ENCODE measurements around the gene CMSS1. TPM values are rescaled to one million over a fixed set of nuclear protein-coding genes. Genes with fewer than 3 reads are reported as not detected.
A peak's percentile ranks its signal among the peaks of the same experiment; 100 is the strongest.

The CMSS1 gene
- total and polyA plus RNA-seq, 2 of the 13 experiments (the other 11 are each of a cell fraction or from before 2014, with no cell fraction given) = 6.4 to 48.7 TPM

DNA sequence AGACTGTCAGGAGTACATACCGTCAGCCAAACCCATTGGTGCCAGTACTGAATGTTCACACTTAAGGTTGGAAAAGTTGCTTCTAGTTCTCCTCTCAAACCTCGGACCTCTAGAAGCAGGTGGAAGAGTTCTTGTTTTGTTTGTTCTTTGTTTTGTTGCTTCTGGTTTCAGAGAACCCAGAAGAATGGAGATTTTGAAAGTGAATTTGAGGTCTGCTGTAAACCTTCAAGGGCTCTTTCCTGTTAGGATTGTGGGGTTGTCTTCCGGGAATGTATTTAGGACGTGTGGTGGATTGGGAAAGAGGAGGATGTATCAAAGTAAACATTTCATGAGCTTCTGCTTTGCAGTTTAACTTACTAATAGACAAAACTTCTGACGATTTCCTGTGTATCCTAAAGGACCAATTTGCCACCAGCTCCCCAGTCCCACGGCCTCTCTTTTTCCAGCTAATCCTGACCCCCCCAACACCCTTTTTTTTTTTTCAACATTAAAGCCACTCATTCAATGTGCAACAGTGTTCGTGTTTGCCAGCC, 246.3 kb downstream of the CMSS1 start (continued):
- TF ChIP-seq ZNF569 (CRISPR knock-in tag; IDR thresholded peaks at IDR 0.05; ENCODE audit: borderline replicate concordance) = no peak
- no peak for TF ChIP-seq JDP2 (CRISPR knock-in tag; IDR thresholded peaks at IDR 0.05; ENCODE audit: borderline replicate concordance)
- TF ChIP-seq DPF2 (CRISPR knock-in tag; IDR thresholded peaks at IDR 0.05; ENCODE audit: borderline replicate concordance, low read depth) = no peak
- no peak for TF ChIP-seq ZFP82 (CRISPR knock-in tag; IDR thresholded peaks at IDR 0.05; ENCODE audit: borderline replicate concordance)
- no peak for TF ChIP-seq ZNF282 (IDR thresholded peaks at IDR 0.05; ENCODE audit: partially characterized antibody)
- no peak for TF ChIP-seq HNRNPL (IDR thresholded peaks at IDR 0.05; ENCODE audit: low read depth, low read length)
- TF ChIP-seq ZNF7 (CRISPR knock-in tag; IDR thresholded peaks at IDR 0.05) = no peak
- TF ChIP-seq, protein P1, sequence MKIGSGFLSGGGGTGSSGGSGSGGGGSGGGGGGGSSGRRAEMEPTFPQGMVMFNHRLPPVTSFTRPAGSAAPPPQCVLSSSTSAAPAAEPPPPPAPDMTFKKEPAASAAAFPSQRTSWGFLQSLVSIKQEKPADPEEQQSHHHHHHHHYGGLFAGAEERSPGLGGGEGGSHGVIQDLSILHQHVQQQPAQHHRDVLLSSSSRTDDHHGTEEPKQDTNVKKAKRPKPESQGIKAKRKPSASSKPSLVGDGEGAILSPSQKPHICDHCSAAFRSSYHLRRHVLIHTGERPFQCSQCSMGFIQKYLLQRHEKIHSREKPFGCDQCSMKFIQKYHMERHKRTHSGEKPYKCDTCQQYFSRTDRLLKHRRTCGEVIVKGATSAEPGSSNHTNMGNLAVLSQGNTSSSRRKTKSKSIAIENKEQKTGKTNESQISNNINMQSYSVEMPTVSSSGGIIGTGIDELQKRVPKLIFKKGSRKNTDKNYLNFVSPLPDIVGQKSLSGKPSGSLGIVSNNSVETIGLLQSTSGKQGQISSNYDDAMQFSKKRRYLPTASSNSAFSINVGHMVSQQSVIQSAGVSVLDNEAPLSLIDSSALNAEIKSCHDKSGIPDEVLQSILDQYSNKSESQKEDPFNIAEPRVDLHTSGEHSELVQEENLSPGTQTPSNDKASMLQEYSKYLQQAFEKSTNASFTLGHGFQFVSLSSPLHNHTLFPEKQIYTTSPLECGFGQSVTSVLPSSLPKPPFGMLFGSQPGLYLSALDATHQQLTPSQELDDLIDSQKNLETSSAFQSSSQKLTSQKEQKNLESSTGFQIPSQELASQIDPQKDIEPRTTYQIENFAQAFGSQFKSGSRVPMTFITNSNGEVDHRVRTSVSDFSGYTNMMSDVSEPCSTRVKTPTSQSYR (CRISPR knock-in tag; IDR thresholded peaks at IDR 0.05; ENCODE audit: borderline replicate concordance) = no peak; the same call in 1 of the 2 replicates
- TF ChIP-seq CBX5 (CRISPR knock-in tag; IDR thresholded peaks at IDR 0.05; ENCODE audit: borderline replicate concordance) = no peak
- TF ChIP-seq, protein P2, sequence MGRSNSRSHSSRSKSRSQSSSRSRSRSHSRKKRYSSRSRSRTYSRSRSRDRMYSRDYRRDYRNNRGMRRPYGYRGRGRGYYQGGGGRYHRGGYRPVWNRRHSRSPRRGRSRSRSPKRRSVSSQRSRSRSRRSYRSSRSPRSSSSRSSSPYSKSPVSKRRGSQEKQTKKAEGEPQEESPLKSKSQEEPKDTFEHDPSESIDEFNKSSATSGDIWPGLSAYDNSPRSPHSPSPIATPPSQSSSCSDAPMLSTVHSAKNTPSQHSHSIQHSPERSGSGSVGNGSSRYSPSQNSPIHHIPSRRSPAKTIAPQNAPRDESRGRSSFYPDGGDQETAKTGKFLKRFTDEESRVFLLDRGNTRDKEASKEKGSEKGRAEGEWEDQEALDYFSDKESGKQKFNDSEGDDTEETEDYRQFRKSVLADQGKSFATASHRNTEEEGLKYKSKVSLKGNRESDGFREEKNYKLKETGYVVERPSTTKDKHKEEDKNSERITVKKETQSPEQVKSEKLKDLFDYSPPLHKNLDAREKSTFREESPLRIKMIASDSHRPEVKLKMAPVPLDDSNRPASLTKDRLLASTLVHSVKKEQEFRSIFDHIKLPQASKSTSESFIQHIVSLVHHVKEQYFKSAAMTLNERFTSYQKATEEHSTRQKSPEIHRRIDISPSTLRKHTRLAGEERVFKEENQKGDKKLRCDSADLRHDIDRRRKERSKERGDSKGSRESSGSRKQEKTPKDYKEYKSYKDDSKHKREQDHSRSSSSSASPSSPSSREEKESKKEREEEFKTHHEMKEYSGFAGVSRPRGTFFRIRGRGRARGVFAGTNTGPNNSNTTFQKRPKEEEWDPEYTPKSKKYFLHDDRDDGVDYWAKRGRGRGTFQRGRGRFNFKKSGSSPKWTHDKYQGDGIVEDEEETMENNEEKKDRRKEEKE (IDR thresholded peaks at IDR 0.05) = no peak
- TF ChIP-seq, protein P3, sequence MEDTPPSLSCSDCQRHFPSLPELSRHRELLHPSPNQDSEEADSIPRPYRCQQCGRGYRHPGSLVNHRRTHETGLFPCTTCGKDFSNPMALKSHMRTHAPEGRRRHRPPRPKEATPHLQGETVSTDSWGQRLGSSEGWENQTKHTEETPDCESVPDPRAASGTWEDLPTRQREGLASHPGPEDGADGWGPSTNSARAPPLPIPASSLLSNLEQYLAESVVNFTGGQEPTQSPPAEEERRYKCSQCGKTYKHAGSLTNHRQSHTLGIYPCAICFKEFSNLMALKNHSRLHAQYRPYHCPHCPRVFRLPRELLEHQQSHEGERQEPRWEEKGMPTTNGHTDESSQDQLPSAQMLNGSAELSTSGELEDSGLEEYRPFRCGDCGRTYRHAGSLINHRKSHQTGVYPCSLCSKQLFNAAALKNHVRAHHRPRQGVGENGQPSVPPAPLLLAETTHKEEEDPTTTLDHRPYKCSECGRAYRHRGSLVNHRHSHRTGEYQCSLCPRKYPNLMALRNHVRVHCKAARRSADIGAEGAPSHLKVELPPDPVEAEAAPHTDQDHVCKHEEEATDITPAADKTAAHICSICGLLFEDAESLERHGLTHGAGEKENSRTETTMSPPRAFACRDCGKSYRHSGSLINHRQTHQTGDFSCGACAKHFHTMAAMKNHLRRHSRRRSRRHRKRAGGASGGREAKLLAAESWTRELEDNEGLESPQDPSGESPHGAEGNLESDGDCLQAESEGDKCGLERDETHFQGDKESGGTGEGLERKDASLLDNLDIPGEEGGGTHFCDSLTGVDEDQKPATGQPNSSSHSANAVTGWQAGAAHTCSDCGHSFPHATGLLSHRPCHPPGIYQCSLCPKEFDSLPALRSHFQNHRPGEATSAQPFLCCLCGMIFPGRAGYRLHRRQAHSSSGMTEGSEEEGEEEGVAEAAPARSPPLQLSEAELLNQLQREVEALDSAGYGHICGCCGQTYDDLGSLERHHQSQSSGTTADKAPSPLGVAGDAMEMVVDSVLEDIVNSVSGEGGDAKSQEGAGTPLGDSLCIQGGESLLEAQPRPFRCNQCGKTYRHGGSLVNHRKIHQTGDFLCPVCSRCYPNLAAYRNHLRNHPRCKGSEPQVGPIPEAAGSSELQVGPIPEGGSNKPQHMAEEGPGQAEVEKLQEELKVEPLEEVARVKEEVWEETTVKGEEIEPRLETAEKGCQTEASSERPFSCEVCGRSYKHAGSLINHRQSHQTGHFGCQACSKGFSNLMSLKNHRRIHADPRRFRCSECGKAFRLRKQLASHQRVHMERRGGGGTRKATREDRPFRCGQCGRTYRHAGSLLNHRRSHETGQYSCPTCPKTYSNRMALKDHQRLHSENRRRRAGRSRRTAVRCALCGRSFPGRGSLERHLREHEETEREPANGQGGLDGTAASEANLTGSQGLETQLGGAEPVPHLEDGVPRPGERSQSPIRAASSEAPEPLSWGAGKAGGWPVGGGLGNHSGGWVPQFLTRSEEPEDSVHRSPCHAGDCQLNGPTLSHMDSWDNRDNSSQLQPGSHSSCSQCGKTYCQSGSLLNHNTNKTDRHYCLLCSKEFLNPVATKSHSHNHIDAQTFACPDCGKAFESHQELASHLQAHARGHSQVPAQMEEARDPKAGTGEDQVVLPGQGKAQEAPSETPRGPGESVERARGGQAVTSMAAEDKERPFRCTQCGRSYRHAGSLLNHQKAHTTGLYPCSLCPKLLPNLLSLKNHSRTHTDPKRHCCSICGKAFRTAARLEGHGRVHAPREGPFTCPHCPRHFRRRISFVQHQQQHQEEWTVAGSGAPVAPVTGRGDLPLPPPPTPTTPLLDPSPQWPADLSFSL (CRISPR knock-in tag; IDR thresholded peaks at IDR 0.05) = no peak
- TF ChIP-seq SALL1 (CRISPR knock-in tag; IDR thresholded peaks at IDR 0.05) = no peak; the same call in 1 of the 2 replicates
- no peak for TF ChIP-seq U2AF2 (IDR thresholded peaks at IDR 0.05; ENCODE audit: low read depth, low read length)
- TF ChIP-seq ZNF33B (CRISPR knock-in tag; IDR thresholded peaks at IDR 0.05) = no peak
- no peak for TF ChIP-seq RFX5 (IDR thresholded peaks at IDR 0.05; ENCODE audit: low read depth, low read length)
- no peak for TF ChIP-seq ZFY (CRISPR knock-in tag; IDR thresholded peaks at IDR 0.05)
- 0 out of 2 replicates have a peak, but pooled peaks have one; percentile 68 for TF ChIP-seq MEF2D (CRISPR knock-in tag; IDR thresholded peaks at IDR 0.05)

All from HepG2 (cell line).